GM10248 (cell line): Measurements from ENCODE around the gene DLL4.

Experiments
- CTCF ChIA-PET: fragments of 300-600 bp; sonication (Branson Sonifier 250); formaldehyde crosslinking; extraction: SDS; loops from one replicate; lab custom pipeline; 2021; ENCODE audit warnings: antibody characterized with exemption; lab: Yijun Ruan, JAX
- POLR2A ChIA-PET: fragments of 350-650 bp; sonication (Branson Sonifier 250); formaldehyde crosslinking; extraction: SDS; loops from one replicate; lab custom pipeline; 2020; ENCODE audit warnings: antibody characterized with exemption; lab: Yijun Ruan, JAX
- DNase-seq: peaks from one replicate; pipeline ENCODE4 v3.0.0; 2012; ENCODE audit errors: extremely low spot score
- CTCF ChIP-seq: IDR thresholded peaks from 2 replicates; pipeline ENCODE4 v1.5.1; 2012; ENCODE audit warnings: mild to moderate bottlenecking, low read depth; ENCODE audit errors: extremely low read depth, missing control alignments, control extremely low read depth

The DLL4 gene

GRCh38 chr15:40925495-40925862 is 3.7 kb upstream of the DLL4 start:
- POLR2A ChIA-PET: no interaction called here
- CTCF ChIA-PET: interaction anchor here (1.8 to 13.4 kb wide), 3 partner anchors 13 to 19 kb away, joined by 4 to 167 read pairs (median 58); no protein-coding TSS in a partner anchor
- no peak for DNase-seq

GRCh38 chr15:40925863-40926658 is 3.1 kb upstream of the DLL4 start:
- no peak for TF ChIP-seq CTCF
- ChIA-PET CTCF (interaction anchor here (0.9 to 13.4 kb wide), 5 partner anchors 14 to 96 kb away, joined by 3 to 167 read pairs (median 4); partner anchors contain the start of gene CHAC1), POLR2A (no interaction called here)
- DNase-seq: no peak

More at GRCh38 chr15:40925495-40925862, 3.7 kb upstream of the DLL4 start:
- TF ChIP-seq CTCF: no peak

GRCh38 chr15:40926659-40927494 is 2.3 kb upstream of the DLL4 start:
- DNase-seq: no peak
- CTCF ChIA-PET: interaction anchor here (0.9 to 13.4 kb wide), 5 partner anchors 14 to 95 kb away, joined by 3 to 167 read pairs (median 58); partner anchors contain the start of gene CHAC1
- POLR2A ChIA-PET: no interaction called here
- TF ChIP-seq CTCF: no peak

GRCh38 chr15:40927495-40927872 is 1.7 kb upstream of the DLL4 start:
- CTCF ChIA-PET: interaction anchor here (1.0 to 13.4 kb wide), 4 partner anchors 13 to 258 kb away, joined by 3 to 167 read pairs (median 68); no protein-coding TSS in a partner anchor
- DNase-seq: no peak
- no peak for TF ChIP-seq CTCF
- POLR2A ChIA-PET: interaction anchor here (1.7 kb wide), 1 partner anchor 26 kb away, joined by 4 read pairs; the partner anchor contains the start of gene CHAC1

GRCh38 chr15:40927873-40928806 is 1.0 kb upstream of the DLL4 start:
- ChIA-PET POLR2A (interaction anchor here (0.7 to 1.7 kb wide), 3 partner anchors 13 to 91 kb away, joined by 3 to 4 read pairs (median 4); partner anchors contain the start of gene CHAC1), CTCF (interaction anchor here (0.9 to 13.4 kb wide), 8 partner anchors 11 to 258 kb away, joined by 3 to 167 read pairs (median 26); no protein-coding TSS in a partner anchor)
- DNase-seq: no peak

More at GRCh38 chr15:40927873-40928806, 1.0 kb upstream of the DLL4 start:
- no peak for TF ChIP-seq CTCF
